Small intestine (tissue), 7 donors: ENCODE results near the gene AP3S2. TPM values are rescaled to one million over a fixed set of nuclear protein-coding genes. Genes with fewer than 3 reads are reported as not detected.
"Not testable (repeated sequence)": the region's sequence is repeated elsewhere in the genome, so short reads cannot be mapped to it uniquely, and the experiment has no call there.

Source experiments
- DNase-seq, 2 donors: peaks; one replicate each; pipeline versions ENCODE4 v3.0.0 to v3.0.0-alpha.2; 2013
- FAIRE-seq: peaks from 2 replicates; lab custom pipeline; 2012; peaks lifted over from hg19 to GRCh38; lab: Jason Lieb, UNC
- H3K27ac ChIP-seq, 3 donors: one replicate each; pipeline ENCODE4 v1.5.1; 2013; ENCODE audit warnings: low read length in 2 of 3, mild to moderate bottlenecking in 2 of 3, control low read depth in 1 of 3, inconsistent platforms in 1 of 3, low read depth in 1 of 3, moderate library complexity in 1 of 3
- H3K27me3 ChIP-seq, 3 donors: one replicate each; pipeline ENCODE4 v1.6.1; 2013; ENCODE audit warnings: low read length in 3 of 3, inconsistent platforms in 1 of 3; ENCODE audit not compliant: control insufficient read depth in 3 of 3, insufficient read depth in 3 of 3
- H3K36me3 ChIP-seq, 3 donors: one replicate each; pipeline ENCODE4 v1.6.1; 2013; ENCODE audit warnings: low read length in 3 of 3, inconsistent platforms in 1 of 3, low read depth in 1 of 3, mild to moderate bottlenecking in 1 of 3, moderate library complexity in 1 of 3; ENCODE audit not compliant: control insufficient read depth in 3 of 3, insufficient read depth in 2 of 3
- H3K4me1 ChIP-seq, 3 donors: one replicate each; pipeline ENCODE4 v1.6.1; 2013; ENCODE audit warnings: low read length in 2 of 3, inconsistent platforms in 1 of 3, low read depth in 1 of 3, mild to moderate bottlenecking in 1 of 3, moderate library complexity in 1 of 3; ENCODE audit not compliant: control insufficient read depth in 3 of 3, insufficient read depth in 2 of 3
- H3K4me3 ChIP-seq, 3 donors: one replicate each; pipeline ENCODE4 v1.5.1; 2013; ENCODE audit warnings: low read length in 3 of 3, control low read depth in 1 of 3, inconsistent platforms in 1 of 3, low read depth in 1 of 3, mild to moderate bottlenecking in 1 of 3, moderate library complexity in 1 of 3
- H3K9me3 ChIP-seq, 2 donors: one replicate each; pipeline ENCODE4 v1.6.1; 2013; ENCODE audit warnings: low read depth in 1 of 2, low read length in 1 of 2; ENCODE audit not compliant: control insufficient read depth in 2 of 2, insufficient read depth in 1 of 2
- WGBS, 3 donors: extraction: QIAGEN DNeasy Blood & Tissue Kit; methylation state at CpG; one replicate each; pipeline ENCODE4 v1.1.7; 2013; 5-methylcytosine and 5-hydroxymethylcytosine counted together
- polyA plus RNA-seq, 4 donors: library from polyadenylated mRNA; stranded (reverse) in 3 of 4; unstranded in 1 of 4; fragments of 200-250 nt in 3 of 4; fragments of 120-200 nt in 1 of 4; gene quantifications; one replicate each; pipeline versions ENCODE4 v1.2.1 to v1.2.3, GENCODE V29; 2013
- donor health status: healthy with polysubstance abuse.
- donor health status: control.
- donor health status: control.
- donor health status: Bipolar disorder and iron deficiency.
- donor health status: healthy.

AP3S2 gene
- polyA plus RNA-seq, 4 donors: 22.7 to 33.3 (median 27.6) TPM

DNA sequence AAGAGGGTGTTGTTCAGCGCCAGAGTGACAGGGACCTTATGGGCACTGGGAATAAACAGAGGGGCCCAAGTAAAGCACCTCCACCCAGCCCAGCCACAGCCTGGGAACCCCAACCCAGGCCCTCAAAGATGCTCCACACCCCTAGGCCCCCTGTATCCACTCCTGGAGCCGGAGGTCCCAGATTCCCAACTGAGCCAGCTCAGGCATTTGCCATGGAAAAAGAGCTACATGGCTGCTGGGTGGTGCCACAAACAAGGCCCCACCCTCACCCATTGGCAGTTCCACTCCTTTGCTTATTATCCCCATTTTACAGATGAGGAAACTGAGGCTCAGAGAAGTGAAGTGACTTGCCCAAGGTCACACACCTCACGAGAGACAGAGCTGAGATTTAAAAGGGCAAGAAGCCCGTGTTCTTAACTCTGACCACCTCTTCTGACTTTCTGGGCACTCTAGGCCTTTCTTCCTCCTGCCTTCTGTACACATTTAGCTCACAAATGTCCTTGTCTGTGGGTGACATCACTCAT lies 96.1 kb downstream of the AP3S2 start:
- no peak overlapping the region for H3K4me3 ChIP-seq
- no peak overlapping the region for H3K27ac ChIP-seq
- DNase-seq (peak in 1 of 2 donors; percentile 15), FAIRE-seq (no peak)
- 81 to 92% (median 87%) methylated on average over 4 of the region's 4 CpGs for WGBS, 3 donors
- peaks cover 0 to 19% (median 3%) of the 10 kb centered on the region in 3 donors for H3K4me1 ChIP-seq
- H3K27me3 ChIP-seq: no peaks in the 10 kb centered on the region
- no peaks in the 10 kb centered on the region for H3K9me3 ChIP-seq
- peaks cover 3 to 88% (median 22%) of the 10 kb centered on the region in 3 donors for H3K36me3 ChIP-seq

DNA sequence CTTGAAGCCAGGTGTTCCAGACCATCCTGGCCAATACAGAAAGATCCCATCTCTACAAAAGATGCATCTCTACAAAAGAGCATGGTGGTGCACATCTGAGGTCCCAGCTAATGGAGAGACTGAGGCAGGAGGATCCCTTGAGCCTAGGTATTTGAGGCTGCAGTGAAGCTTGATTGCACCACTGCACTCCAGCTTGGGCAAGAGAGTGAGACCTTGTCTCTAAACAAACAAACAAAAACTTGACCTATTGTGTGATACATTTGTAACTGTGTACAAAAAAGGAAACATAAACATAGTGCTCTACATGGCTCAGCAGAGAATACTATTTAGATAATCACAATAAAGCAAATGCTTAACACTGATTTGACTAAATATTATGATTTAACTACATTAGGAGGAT lies 97.8 kb downstream of the AP3S2 start:
- Histone ChIP-seq H3K27ac (no peak overlapping the region), H3K4me1 (peaks cover 0 to 6% (median 3%) of the 10 kb centered on the region in 3 donors), H3K27me3 (no peaks in the 10 kb centered on the region), H3K9me3 (no peaks in the 10 kb centered on the region), H3K4me3 (no peak overlapping the region), H3K36me3 (peaks cover 2 to 88% (median 30%) of the 10 kb centered on the region in 3 donors)
- DNase-seq: peak in 1 of 2 donors; percentile 5
- no peak for FAIRE-seq

DNA sequence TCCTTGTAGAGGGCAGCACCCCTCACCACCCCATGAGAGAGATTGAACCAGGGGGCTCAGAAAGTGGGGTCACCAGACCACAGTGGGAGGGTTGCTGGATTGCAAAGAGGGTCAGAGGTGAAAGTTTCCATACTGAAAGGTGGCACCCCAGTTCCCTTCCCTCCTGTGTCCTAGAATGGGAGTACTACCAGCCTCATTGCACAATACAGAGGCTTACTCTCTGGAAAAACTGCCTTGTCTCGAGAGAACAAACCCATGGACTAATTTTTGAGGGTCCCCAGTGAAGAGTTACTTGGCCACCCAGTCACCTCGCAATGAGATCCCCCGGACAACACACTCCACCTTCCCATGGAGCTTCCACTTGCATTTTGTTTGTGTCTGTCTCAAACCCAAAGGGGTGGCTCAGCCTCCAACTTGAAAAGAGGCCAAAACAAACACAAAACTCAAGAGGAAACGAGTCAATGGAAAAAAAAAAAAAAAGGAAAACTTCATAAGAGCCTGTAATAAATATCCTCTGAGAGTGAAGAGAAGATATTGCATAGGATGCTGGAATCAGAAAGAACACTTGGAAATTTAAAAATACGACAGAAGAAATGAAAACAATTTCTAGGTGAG lies 99.1 kb downstream of the AP3S2 start:
- Histone ChIP-seq H3K9me3 (no peaks in the 10 kb centered on the region), H3K36me3 (peaks cover 2 to 86% (median 34%) of the 10 kb centered on the region in 3 donors), H3K4me3 (peak overlapping the region in 1 of 3 donors; percentile 10), H3K4me1 (peaks cover 0 to 3% (median 0%) of the 10 kb centered on the region in 3 donors), H3K27ac (peak overlapping the region in 1 of 3 donors; percentile 49), H3K27me3 (no peaks in the 10 kb centered on the region)
- 30 to 44% (median 37%) methylated on average over 5 of the region's 5 CpGs for WGBS, 3 donors
- DNase-seq (peak in 1 of 2 donors; percentile 27), FAIRE-seq (no peak)

DNA sequence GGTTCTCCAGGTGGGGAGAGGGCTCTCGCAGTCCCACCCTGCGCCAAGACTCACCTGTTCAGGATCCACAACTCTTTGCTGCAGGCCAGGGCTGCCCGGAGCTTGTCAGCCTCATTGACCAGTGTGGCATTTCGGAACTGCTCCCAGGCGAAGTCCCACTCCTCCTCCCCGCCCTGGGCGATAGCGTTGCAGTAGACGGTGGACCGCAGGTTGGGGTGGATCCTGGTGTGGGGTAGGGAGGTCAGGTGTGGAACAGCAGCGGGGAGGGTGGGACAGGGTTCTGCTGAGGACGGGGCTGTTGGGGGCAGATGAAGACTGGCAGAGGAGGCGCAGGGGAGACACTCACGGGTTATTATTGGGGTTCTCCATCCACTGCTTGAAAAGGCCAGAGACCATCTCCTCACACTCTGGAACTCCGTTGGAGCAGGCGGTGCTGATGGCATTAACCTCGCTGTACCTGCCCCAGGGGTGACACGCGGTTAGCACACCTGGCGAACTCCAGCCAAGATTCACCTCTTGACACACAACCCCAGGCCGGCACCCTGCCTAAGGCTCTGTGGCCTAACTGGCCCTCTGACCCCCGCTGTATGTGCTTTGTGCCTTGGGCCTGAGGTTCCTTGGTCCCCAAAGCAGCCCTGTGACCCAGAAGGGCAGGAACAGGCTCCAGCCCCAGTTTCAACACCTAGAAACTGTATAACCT lies 101.5 kb downstream of the AP3S2 start:
- 94 to 96% (median 95%) methylated on average over 22 of the region's 22 CpGs for WGBS, 3 donors
- Histone ChIP-seq H3K27ac (no peak overlapping the region), H3K36me3 (peaks cover 2 to 76% (median 28%) of the 10 kb centered on the region in 3 donors), H3K4me3 (no peak overlapping the region), H3K9me3 (peaks cover 0 to 4% of the 10 kb centered on the region in 2 donors), H3K27me3 (no peaks in the 10 kb centered on the region), H3K4me1 (peaks cover 0 to 3% (median 0%) of the 10 kb centered on the region in 3 donors)
- DNase-seq (no peak), FAIRE-seq (no peak)

DNA sequence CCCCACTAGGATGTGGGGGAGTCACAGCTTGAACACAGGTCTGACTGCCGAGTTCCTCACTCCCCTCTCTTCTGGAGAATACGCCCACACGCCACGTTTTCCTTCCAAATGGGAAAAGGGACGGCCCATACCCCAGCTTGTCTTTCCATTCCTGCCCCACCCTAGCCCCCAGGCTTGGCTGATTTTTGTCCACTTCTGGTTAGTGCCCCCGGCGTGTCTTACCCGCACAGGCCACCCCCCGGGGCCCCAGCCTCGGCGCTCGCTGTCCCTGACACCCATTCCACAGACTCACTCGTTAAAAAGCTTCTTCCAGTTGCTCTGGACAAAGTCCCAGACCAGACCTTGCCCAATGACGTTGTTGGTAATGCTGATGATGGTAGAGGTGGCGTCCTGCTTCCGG lies 103.1 kb downstream of the AP3S2 start:
- H3K27ac ChIP-seq: peak overlapping the region in 1 of 3 donors; percentile 16
- peaks cover 0 to 6% (median 3%) of the 10 kb centered on the region in 3 donors for H3K4me1 ChIP-seq
- no peak overlapping the region for H3K4me3 ChIP-seq
- peaks cover 0 to 4% of the 10 kb centered on the region in 2 donors for H3K9me3 ChIP-seq
- 88 to 90% (median 90%) methylated on average over 16 of the region's 16 CpGs for WGBS, 3 donors
- no peaks in the 10 kb centered on the region for H3K27me3 ChIP-seq
- DNase-seq (no peak), FAIRE-seq (no peak)
- peaks cover 2 to 70% (median 28%) of the 10 kb centered on the region in 3 donors for H3K36me3 ChIP-seq

DNA sequence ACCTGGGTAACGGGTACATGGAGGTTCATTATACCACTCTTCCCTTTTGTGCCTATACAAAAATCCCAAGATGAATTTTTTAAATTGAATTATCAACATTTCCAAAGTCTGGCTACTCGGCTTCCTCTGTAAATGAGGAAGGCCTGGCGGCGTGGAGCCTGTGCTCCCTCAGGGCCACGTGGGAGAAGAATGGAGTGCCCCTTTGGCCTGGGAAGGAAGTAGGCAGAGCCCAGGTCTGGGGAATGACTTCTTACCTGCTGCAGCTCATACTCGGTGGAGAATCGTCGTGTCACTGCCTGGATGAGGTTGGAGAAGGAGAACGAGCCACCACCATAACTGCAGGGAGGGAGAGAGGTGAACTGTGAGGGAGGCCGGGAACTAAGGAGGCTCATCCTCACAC lies 103.6 kb downstream of the AP3S2 start:
- H3K27ac ChIP-seq: no peak overlapping the region
- DNase-seq (no peak), FAIRE-seq (no peak)

DNA sequence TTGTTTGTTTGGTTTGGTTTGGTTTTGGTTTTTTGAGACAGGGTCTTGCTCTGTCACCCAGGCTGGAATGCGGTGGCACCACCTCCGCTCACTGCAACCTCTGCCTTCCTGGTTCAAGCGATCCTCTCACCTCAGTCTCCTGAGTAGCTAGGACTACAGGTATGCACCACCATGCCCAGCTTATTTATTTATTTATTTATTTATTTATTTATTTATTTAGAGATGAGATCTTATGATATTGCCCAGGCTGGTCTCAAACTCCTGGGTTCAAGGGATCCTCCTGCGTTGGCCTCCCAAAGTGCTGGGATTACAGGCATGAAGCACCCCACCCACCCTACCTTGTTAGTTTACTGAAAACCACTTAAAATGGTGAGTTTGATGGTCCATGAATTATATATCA lies 105.2 kb downstream of the AP3S2 start:
- WGBS, 3 donors: 95 to 98% (median 97%) methylated on average over 4 of the region's 4 CpGs
- Histone ChIP-seq H3K4me1 (peaks cover 0 to 25% (median 2%) of the 10 kb centered on the region in 3 donors), H3K36me3 (peaks cover 2 to 78% (median 23%) of the 10 kb centered on the region in 3 donors)
- not testable (repeated sequence) for H3K9me3 ChIP-seq, H3K27ac ChIP-seq, FAIRE-seq, H3K4me3 ChIP-seq, H3K27me3 ChIP-seq
- DNase-seq: peak in 1 of 2 donors; percentile 2

More for the DNA sequence above, 103.6 kb downstream of the AP3S2 start:
- H3K36me3 ChIP-seq: peaks cover 2 to 73% (median 28%) of the 10 kb centered on the region in 3 donors
- 83 to 92% (median 85%) methylated on average over 10 of the region's 10 CpGs for WGBS, 3 donors
- H3K9me3 ChIP-seq: peaks cover 0 to 4% of the 10 kb centered on the region in 2 donors
- no peaks in the 10 kb centered on the region for H3K27me3 ChIP-seq
- H3K4me1 ChIP-seq: peaks cover 0 to 9% (median 3%) of the 10 kb centered on the region in 3 donors
- no peak overlapping the region for H3K4me3 ChIP-seq

DNA sequence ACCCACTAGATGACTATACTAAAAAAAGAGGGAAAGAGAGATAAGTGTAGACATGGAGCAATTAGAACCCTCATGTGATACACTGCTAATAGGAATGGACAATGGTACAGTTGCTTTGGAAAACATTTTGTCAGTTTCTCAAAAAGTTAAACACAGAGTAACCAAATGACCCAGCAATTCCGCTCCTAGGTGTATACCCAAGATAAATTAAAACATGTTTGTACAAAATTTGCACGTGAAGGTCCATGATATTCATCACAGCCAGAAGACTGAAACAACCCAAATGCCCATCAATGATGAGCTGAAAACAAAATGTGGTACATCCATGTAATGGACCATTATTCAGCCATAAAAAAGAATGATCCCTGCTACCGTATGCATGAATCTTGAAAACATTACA lies 105.8 kb downstream of the AP3S2 start:
- H3K4me1 ChIP-seq: peaks cover 0 to 32% (median 2%) of the 10 kb centered on the region in 3 donors
- no peaks in the 10 kb centered on the region for H3K27me3 ChIP-seq
- no peak overlapping the region for H3K4me3 ChIP-seq
- H3K27ac ChIP-seq: no peak overlapping the region
- peaks cover 2 to 76% (median 21%) of the 10 kb centered on the region in 3 donors for H3K36me3 ChIP-seq
- 97 to 98% (median 97%) methylated on average over 3 of the region's 3 CpGs for WGBS, 3 donors
- FAIRE-seq (no peak), DNase-seq (peak in 1 of 2 donors; percentile 11)
- peaks cover 0 to 4% of the 10 kb centered on the region in 2 donors for H3K9me3 ChIP-seq
